Keratinocyte (primary cell): ENCODE results near the gene ISOC2.

Source experiments
- CTCF ChIP-seq, 3 experiments: IDR thresholded peaks in 1 of 3; conservative IDR thresholded peaks in 1 of 3; optimal IDR thresholded peaks in 1 of 3; 2 replicates in 2 of 3; 3 replicates in 1 of 3; pipeline versions ENCODE3 to v1.5.1; 2011; ENCODE audit warnings: low read length in 3 of 3, mild to moderate bottlenecking in 3 of 3, moderate library complexity in 2 of 3, control low read depth in 1 of 3, inconsistent platforms in 1 of 3; ENCODE audit not compliant: insufficient read depth in 2 of 3; ENCODE audit errors: extremely low read depth in 1 of 3
- EZH2 ChIP-seq: IDR thresholded peaks from one replicate; pipeline ENCODE4 v1.6.1; 2012; ENCODE audit warnings: inconsistent platforms, mild to moderate bottlenecking, low read length, moderate library complexity

- TF ChIP-seq CTCF (optimal IDR thresholded peaks at IDR 0.05 in 1 of 3, IDR thresholded peaks at IDR 0.05 in 1 of 3, conservative IDR thresholded peaks at IDR 0.05 in 1 of 3; ENCODE audit: extremely low read depth in 1 of 3, insufficient read depth in 2 of 3, low read length in 3 of 3) (no peak), EZH2 (no peak)
Observed at GRCh38 chr19:55497763-55498162, 36.3 kb upstream of the ISOC2 start.
